Lower leg skin (tissue), 3 donors: ENCODE results near the gene SYT8.

ENCODE experiments used
- POLR2A ChIP-seq, 2 donors: fragments of 450-650 bp; IDR thresholded peaks; one replicate each; pipeline ENCODE4 v1.6.1; 2016 to 2017; ENCODE audit warnings: antibody characterized with exemption in 2 of 2, mild to moderate bottlenecking in 1 of 2, moderate library complexity in 1 of 2
- TF ChIP-seq, protein P1 (sequence below), 3 donors: fragments of 450-650 bp; IDR thresholded peaks; one replicate each; pipeline ENCODE4 v1.5.1; 2016; ENCODE audit warnings: antibody characterized with exemption in 3 of 3, mild to moderate bottlenecking in 3 of 3, moderate library complexity in 2 of 3

DNA sequence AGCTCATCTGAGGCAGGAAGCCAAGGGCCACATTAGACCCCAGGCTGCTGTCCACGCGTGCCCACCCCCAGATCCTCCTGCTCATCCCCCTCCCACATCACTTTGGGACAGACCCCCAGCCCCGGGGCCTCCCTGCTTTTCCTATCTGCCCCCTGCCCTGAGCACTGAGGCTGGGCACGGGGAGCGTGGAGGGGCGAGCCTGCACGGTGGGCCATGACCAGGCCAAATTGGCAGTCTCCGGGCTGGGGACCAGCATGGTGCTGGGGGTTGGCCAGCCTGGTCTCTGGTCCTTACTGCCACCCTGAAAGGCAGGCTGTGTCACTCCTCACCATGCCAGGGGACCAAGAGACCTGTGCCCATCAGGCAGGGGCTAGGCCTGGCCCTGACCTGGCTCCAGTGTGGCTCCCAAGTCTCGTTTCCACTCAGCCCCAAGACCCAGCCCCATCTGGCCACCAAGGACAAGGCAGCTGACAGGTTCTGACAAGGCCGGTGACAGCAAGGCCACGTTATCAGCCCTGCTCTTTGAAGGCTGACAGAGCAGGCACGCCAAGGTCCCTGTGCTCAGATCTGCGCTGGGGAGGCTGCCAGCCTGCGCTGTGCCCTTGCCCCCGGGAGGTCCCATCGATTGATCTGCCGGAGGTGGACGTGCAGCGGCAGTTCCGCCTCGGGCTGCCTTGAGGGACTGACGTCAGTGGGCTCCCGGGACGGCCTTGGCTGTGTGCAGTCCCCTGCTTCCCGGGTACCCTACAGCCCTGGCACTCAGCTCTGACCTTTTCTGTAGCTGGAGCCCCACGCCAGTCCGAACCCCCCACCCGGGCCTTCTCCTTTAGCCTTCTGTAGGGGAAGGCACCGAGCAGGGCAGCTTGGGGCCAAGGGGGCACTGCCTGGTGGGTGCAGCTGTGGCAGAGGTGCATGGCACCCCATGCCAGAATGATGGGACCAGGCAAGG lies 7.6 kb downstream of the SYT8 start:
- TF ChIP-seq, protein P1, sequence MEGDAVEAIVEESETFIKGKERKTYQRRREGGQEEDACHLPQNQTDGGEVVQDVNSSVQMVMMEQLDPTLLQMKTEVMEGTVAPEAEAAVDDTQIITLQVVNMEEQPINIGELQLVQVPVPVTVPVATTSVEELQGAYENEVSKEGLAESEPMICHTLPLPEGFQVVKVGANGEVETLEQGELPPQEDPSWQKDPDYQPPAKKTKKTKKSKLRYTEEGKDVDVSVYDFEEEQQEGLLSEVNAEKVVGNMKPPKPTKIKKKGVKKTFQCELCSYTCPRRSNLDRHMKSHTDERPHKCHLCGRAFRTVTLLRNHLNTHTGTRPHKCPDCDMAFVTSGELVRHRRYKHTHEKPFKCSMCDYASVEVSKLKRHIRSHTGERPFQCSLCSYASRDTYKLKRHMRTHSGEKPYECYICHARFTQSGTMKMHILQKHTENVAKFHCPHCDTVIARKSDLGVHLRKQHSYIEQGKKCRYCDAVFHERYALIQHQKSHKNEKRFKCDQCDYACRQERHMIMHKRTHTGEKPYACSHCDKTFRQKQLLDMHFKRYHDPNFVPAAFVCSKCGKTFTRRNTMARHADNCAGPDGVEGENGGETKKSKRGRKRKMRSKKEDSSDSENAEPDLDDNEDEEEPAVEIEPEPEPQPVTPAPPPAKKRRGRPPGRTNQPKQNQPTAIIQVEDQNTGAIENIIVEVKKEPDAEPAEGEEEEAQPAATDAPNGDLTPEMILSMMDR (IDR thresholded peaks at IDR 0.05): no peak
- no peak for TF ChIP-seq POLR2A (IDR thresholded peaks at IDR 0.05)
